HG02642 (cell line): ENCODE results near the gene KIF1A.

Experiments
- ATAC-seq: cut with Tn5 transposase; IDR thresholded peaks from one replicate; pipeline ENCODE4 v1.9.1; 2021; ENCODE audit warnings: mild to moderate bottlenecking; ENCODE audit not compliant: unreplicated experiment, poor library complexity

The KIF1A gene

DNA sequence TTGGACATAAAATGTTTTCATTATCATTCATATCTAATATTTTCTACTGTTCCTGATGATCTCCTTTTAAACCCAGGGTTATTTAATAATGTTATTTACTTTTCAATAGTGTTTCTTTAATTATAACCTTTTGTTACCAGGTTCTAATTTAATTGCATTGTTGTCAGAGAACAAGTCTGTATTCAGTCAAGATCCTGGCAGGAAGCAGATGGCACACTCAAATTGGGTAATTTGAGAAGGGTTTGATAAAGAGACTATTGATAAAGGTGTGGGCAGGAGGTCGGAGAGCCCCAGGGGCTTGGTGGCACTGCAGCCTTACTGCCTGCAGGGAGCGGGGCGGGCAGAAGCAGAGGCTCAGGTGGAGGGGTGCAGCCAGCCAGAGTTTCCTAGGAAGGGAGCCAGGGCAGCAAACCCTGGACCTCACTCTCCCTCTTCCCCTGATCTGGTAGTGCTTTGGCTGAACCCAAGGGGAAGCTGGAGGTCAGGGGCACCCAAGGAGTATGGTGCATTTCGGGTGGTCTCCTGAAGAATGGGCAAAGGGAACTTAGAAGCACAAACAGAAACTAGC is 2.3 kb upstream of the KIF1A start:
- no peak for ATAC-seq

DNA sequence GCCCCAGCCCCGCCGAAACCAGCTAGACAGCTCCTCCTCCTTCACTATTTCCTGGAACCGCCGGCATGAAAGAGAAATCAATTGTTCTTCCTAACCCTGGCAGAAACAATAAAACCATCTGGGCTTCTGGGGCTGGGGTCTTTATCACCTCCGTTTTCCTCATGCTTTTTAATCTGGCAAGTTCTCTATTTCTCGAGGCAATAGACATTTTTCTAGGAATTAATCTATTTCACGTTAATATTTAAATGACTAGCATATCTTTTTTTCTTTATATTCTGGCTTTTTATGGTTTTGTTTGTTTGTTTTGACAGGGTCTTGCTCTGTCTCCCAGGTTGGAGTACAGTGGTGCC is 1.4 kb upstream of the KIF1A start:
- ATAC-seq, result no peak

DNA sequence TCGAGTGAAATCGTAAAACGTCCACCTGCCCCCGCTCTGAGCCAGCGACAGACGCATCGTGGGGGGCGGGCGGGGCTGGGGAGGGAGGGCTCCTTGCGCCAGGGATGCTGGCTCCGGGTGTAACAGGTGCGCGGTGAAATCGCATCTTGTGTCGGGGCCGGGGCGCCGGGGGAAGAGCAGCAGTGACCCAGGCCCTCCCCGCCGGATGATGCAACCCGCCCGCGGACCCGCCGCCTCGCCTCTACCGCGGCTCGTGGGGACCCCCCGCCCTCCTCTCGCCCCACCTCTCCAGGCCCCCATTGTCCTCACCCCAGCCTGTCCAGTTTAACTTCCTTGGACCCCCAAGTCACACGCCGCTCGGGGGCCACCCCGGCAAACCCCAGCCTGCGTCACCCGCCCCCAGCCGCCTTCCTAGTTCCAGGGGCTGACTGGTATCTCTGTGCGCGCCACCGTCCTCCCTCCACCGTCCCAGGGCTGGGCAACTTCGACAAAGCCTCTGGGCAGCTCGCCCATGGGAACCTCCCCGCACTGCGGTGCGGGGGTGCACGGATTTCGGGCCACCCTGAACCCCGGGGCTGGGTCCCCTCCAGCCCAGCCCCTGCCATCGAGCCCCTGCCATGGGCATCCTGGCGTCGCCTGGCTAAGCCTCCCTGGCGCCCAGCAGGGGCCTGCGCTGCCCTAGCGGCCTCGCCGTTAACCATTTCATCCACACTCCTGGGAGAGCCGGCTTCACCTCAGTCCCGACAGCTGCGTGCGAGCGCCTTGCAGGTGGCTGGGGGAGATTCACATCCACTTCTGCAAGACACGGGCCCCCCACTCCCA is 799 bp upstream of the KIF1A start:
- no peak for ATAC-seq

DNA sequence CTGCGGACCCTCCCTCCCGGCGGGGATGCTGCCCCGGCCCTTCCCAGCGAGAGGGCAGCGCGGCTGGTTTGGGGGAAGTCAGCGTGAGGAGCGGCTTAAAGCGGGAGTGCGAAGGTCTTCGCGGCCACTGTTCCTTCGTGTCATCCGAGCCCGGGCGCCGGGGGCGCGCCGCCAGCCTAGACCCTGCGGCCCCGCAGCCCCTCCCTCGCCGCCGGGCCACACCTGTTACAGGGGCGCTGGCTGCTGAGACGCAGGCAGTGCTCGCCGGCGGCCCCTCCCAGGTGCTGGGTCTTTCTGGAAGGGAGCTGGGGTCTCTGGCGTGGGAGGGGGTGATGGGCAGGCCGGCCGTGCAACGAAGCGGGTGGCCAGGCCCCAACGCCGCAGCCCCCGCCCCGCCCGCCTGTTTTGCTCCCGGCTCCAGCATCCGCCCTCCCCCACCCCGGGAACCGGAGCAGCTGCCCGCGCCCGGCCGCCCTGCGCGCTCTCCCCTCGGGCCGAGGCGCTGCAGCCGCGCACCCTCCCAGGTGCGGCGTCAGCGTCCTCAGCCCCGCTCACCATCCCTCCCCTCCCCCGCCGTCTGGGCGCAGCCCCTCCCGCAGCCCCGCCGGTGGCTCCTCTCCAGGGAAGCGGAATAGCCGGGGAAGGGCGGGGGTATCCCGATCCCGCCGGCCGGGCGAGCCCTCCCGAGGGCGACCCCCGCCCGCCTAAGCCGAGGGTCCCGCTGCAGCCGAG is 727 bp downstream of the KIF1A start:
- no peak for ATAC-seq

DNA sequence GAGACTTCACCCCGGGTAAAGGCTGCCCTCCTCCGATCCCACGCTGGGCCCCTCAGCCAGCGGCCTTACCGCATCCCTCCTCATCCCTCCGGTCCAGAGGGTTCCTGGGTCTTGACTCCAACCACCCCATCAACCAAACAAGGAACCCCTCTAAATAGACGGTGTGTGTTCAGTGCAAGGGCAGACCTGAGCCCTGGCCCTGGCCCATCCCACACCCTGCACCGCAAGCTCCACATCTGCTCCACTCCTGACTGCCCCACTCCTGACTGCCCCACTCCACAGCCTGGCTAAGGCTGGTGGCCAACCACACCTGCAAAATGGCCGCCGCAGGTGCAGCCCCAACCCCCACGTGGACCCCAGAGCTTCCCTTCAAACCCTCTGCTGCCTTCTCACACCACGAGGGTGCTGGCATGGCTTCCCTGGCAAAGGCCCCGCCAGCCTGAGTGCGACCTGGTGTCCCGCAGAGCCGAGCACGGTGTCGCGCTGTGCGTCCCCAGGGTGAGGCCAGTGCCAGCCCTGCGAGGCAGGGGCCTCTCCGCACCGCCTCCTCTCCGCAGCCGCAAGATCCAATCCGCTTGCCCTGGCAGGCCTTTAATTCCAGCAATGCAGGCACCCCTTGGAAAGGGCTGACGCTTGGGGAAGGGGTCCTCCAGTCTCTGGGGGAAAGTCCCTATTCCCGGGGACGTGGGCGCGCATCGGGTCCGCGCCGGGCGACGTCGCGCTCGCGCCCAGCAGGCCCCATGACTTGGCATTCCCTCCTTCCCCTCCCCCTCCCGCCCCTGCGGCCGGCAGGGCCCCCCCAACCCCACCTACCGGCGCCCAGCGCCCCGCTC is 1.5 kb downstream of the KIF1A start:
- no peak for ATAC-seq

DNA sequence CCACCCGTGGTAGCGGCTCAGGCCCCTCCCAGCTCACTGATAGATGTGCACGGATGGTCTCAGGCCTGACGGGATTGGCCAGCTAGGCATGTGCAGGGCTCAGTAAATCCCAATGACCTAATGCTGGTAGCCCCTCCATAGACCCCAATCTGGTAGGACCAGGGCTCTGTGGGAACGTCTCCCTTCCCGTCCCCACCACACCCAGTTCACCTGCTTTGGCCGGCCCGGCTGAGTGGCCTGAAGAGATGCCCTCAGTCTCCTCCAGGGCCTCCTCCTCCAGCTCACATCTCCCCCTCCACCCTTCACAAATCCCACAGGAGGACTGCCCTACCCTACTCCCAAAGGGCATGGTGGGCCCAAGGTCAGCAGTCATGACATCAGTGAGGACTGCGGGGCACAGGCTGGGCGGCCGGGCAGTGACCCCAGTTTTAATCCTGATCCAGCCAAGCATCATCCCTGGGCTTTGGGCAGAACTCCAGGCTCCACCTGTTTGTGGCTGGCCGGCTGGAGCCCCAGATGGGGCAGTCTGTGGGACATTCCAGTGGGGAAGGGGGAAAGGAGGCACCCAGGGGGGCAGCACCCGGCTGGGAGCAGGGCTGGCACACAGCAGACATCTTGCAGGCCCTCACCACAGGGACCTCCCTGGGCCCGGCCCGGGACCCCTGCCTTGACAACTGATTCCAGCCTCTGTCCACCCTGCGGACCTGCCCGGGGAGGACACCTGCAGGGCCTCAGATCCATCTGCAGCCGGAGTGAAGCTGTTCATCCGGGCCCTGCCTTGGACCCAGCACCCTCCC is 2.3 kb downstream of the KIF1A start:
- ATAC-seq, result no peak

DNA sequence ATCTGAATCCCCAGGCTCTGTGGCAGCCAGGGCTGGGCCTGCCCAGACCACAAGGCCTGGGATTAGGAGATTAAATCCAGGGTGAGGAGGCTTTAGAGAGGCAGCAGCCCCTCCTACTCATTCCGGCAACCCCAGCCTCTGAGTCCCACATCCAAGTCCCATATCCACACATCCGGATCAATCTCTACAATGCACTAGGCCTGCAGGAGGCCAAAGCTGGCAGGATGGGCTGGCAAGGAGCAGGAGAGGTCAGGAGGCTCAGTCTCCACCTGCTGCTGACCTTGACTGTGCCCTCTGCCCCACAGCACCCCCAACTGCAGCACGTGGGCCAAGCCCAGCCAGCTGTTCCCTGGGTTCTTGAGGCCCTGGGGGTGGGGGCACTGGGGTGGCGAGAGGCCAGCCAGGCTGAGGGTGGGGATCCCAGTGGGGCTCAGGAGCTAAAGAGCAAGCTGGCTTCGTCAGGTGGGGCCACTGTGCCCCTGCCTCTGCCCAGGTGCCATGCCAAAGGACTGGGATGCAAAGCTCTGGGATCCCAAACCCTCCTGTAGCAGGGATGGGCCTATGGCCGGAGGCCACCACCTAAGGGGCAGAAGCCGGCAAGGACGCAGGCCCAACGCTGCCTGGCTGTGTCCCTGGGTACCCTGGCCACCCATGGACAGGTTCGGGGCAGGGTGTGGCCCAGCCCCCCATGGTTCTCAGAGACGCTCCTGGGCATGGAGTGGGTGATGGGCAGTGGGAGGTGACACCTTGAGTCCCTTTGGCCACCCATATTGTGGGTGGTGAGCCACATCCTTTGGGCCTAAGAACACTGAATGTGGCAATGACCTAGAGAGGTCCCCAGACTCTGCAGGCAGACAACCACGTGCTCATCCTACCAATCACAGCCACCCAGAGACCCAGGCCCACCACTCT is 3.2 kb downstream of the KIF1A start:
- no peak for ATAC-seq

DNA sequence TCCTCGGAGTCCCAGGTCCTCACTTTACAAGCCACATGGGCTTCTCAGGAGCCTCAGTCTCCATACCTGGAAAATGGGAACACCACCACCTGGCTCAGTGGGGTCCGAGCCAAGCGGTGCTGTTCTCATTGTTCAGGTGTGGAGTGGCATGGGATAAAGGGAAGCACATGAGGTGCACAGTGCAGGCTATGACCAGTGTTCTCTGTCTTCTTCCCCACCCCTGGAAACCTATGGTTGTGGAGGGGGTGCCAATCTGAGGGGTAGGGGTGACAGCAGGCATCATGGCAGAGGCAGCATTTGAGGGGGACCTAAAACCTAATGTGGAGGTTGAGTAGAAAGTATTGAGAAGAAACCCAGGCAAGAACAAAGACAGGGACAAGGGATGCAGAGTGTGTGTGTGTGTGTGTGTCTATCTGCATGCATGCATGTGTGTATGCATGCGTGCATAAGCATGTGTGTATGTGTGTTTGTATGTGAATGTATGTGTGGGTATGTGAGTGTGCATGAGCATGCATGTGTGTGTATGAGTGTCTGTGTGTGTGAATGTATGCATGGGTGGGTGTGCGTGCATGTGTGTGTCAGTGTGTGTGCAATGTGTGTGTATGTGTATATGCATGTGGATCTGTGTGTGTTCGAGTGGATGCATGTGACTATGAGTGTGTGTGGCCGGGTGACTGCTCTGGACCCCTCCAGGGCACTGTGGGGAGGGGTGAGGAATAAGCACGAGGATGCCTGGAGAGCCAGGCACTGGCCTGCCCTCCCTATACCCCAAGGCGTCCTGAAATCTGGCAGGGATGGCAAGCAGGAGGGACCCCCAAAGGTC is 4.0 kb downstream of the KIF1A start:
- no peak for ATAC-seq

DNA sequence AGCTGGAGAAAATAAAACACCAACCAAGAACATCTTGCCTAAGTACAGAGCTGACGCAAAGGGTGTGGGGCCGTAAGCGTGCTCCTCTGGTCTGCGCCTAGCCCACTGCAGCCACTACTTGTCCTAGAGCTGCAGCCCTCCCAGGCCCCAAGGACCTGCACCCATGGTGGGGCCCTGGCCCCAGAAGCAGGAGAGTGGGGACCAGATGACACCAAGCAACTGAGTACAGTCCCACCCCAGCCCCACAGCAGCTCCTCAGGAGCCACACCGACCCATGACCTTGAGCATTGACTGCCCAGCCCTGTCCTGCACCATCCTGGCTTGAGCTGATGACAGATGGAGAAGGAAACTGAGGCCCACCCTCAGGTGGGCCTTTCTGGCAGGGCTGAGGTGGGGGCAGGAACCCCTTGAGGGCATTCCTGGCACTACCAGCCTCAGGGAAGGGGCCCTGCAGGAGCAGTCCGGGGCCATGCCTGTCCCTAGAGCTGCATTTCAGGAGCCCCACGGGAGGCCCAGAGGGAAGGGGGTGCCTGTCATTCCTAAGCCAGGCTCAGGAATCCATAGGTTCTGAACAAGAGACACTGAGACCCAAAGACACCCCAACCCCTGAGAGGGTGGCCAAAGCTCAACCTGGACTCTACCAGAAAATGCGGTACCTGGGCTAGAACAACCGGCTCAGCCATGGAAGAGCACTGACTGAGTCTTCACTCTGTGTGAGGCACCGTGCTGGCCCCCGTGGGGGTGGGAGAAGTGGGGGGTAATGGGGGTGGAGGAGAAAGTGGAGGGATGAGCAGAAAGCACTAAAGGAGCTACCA is 4.9 kb downstream of the KIF1A start:
- ATAC-seq, result no peak

DNA sequence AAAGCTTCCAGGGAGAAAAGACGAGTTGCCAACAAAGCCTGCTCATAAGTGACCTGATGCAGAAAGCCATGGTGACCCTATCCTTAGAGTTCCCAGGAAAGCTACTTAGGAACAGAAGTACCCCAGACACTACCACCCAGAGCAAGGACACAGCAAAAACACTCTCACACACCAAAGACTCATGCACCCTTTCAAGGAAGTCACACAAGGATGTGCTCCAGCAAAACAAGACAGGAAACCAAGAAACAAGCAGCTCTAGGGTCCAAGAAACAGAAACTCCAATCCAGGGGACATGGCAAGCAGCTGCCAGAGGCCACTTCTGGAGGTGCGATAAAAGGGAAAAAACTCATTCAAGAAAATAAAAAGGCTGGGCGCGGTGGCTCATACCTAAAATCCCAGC is 5.7 kb downstream of the KIF1A start:
- ATAC-seq, result no peak

DNA sequence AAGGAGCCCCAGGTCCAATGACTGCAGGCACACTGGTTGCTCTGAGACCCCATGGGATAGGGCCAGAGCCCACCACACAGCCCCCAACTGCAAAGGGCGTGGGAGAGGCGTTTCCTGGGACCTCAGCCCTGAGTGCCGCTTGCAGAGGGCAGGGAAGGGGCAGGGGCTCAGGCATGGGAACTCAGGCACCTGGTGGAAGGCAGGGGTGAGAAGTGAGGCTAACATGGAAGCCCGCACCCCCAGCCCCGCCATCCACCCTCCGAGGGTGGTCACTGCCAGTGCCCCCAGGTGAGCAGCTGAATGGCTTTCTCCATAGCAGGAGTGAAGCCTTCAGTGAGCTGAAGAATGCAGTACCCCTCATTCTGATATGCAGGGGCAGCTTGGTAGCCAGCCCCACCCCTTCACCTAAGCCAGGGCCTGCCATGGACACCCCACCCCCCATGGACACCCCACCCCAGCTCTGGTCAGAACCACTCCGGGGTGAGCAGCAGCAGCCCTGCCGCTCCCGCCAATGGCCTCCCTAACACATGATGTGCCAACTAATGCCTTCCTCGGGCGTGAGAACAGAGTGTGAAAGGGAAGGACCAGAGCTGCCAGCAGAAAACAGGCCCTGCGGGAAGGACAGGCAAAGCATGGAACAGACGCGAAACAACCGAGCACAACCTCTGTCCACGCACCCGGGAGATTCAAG is 6.6 kb downstream of the KIF1A start:
- ATAC-seq, result no peak

DNA sequence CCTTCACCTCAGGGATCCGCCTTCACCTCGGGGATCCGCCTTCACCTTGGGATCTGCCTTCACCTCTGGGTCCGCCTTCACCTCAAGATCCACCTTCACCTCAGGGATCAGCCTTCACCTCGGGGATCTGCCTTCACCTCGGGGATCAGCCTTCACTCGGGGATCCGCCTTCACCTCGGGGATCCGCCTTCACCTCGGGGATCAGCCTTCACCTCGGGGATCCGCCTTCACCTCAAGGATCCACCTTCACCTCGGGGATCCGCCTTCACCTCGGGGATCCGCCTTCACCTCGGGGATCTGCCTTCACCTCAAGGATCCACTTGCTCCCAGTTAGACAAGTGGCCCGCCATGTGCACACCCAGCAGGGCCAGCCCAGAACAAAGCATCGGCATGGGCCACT is 7.3 kb downstream of the KIF1A start:
- ATAC-seq, result no peak

DNA sequence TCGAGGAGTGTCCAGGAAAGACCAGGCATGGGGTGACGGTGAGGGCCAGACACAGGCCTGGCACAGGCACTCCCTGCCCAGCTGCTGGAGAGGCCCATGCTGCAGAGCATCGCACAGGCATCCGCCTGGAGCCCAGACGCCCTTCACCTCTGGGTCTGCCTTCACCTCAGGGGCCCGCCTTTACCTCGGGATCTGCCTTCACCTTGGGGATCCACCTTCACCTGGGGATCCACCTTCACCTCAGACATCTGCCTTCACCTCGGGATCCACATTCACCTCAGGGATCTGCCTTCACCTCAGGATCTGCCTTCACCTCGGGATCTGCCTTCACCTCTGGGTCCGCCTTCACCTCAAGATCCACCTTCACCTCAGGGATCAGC is 7.7 kb downstream of the KIF1A start:
- ATAC-seq, result no peak

DNA sequence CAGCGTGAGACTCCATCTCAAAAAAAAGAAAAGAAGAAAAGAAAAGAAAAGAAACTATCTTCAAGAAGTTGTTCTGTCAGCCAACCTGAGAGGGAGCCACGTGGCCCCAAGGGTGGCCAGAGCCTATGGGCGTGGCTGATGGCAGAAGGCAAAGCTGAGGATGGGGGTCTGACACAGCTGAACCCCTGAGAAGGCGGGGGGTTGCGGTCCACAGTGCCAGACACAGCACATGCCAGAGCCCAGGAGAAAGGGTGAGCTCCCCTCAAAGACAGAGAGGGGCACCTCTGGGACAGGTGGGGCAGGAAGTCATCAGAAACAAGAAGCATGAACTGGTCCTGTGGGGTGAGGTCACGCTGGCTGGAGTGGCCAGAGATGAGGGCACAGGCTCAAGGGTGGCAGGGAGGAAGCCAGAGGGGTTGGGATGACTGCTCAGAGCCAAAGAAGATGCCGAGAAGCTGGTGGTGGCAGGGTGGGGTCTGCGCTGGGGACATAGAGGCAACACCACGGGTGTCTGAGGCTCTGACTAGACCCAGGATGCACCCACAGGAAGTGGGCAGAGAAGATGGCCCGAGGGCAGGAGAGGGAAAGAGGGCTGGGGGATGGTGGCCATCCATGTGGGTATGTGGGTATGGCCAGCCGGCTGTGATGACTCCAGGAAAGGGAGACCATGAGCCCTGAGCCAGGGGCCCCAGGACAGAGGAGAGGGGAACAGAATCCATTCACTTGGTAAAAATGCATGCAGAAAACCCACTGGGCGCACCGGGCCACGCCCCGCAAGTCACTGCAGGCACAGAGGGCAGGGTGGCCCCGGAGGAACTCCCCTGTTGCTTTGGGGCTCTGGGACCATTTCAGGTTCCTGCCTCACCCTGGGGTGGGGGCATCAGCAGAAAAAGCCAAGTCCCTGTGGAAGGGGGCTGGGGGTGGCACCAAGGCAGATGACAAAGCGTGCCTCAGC is 8.4 kb downstream of the KIF1A start:
- ATAC-seq, result no peak

DNA sequence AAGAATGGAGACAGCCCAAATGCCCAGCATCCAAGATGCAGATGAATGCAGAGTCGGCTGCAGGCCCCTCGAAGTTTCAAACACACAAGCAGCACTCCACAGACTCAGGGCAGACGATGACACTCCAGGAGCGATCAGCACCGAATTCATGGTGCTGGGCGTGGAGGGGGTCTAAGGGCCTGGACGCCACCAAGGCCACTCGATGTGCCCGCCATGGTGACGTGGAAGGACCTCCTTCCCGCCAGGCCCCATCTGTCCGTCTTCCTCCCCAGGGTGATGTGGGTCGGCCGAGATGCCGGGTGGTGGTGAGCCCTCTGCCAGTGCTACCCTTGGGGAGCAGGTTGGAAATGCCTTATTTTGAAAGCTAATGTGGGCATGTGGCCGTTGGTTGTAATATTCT is 9.4 kb downstream of the KIF1A start:
- ATAC-seq, result no peak

DNA sequence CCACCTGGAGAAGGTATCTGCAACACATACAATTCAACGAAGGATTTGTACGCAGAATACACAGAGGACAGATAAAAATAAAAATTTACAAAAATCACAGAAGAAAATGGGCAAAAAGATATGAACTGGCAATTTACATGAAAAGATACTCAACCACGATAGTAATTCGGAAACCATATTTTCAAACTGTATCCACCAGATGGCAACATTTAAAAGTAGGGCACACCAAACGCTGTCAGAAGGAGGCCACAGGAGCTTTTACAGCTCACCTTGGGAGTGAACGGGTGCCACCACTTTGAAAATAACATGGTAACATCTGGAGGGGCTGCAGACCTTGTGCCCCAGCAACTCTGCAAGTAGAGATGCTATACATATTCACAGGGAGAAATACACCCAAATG is 9.8 kb downstream of the KIF1A start:
- no peak for ATAC-seq
